GM21447 (cell line): Measurements from ENCODE around the gene VPS13A.
A peak's percentile ranks its signal among the peaks of the same experiment; 100 is the strongest.
"Not testable (repeated sequence)": the region's sequence is repeated elsewhere in the genome, so short reads cannot be mapped to it uniquely, and the experiment has no call there.

Experiments
- ATAC-seq: cut with Tn5 transposase; IDR thresholded peaks from one replicate; pipeline ENCODE4 v1.9.1; 2021; ENCODE audit not compliant: unreplicated experiment

Gene VPS13A

DNA sequence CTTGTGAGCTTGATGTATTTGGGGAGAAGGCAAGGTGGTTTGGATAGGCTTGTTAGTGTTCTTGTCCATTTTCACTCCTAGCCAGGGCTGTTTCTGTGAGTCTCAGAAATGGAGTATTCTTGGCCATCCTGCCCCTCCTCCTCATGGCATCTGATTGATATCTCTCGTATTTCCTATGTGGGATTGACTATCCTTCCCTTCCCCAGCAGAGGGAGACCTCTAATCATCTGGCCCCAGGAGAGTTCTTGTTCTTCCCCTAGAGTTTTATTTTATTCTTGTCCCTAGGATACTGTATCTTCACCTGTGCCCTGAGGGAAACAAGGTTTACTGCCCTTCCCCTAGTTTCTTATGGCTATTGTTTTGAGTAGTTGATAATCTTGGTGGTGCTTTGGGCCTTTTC, 114.4 kb downstream of the VPS13A start:
- no peak for ATAC-seq

DNA sequence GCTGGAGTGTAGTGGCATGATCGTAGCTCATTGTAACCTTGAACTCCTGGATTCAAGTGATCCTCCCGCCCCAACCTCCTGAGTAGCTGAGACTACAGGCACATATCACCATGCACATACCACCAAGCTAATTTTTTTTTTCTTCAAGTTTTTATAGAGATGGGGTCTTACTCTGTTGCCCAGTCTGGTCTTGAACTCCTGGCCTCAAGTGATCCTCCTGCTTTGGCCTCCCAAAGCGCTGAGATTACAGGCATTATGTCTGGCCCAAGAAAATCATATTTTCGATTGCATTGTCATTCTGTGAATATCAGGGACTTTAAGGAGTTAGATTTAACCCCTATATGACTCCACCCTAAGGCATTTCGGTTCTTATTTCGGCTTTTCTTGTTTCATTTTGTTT, 116.6 kb downstream of the VPS13A start:
- no peak for ATAC-seq

DNA sequence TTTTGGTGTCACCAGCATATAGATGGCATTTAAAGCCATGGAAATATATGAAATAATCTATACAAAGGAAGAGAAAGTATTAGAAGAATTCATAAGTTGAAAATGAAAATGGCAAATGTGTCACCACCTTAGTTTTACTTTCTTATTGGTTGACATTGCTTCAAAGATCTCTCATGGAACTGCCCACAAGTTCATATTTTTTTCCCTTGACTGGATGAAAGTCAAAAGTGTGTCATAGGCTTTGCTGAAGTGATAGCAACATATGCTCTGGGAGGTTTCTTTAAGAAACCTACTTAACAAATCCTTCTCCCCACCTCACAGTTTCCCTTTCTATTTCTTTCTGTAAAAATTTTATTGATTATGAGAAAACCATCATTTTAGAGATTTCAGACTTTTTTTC, 127.2 kb downstream of the VPS13A start:
- peak; percentile 73 for ATAC-seq

DNA sequence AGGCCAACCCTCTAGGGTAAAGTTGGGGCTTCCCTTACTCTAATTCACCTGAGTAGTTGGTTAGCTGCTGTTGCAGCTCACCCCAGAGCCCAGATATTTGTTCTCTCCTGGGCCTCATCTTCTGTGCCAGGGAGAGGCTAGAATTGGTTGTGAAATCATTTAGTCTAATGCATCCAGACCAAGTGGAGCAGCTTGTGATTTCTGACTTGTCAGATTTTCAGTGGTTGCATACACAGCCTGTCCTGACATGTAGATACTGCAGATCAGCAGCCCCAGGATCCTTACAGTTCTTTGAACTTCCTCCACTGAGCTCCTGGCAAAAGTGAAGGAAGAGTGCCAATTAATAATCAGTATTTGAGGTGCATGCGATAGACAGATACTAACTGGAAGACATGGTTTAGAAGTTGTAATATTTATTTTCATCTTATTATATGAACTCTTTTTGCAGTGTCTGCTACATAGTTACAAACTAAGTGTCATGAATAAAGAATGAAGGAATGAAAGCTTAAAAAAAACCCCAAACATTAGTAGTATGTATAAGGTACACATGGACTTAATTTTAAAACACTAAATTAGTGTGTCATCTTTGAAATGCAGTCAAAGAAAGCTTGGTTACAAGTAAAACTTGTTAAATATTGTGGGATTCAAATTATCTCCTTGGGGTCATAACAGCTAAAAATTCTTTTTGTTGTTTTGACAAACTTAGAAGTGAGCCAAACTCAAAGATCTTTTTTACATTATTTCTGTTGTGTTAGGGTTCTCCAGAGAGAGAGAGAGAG, 128.5 kb downstream of the VPS13A start:
- ATAC-seq: no peak

DNA sequence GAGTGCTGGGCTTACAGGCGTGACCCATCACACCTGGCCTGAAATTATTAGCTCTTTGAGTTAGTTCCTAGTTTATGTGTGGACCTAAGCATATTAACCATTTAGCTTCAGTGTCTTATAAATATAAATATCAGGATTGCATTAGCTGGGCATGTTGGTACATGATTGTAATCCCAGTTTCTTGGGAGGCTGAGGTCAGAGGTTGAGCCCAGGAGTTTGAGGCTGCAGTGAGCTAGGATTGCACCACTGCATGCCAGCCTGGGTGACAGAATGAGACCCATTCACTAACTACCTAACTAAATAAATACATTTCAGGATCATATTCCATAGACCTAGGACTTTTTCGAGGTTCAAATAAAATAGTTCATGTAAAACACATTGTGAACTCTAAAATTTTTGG, 129.8 kb downstream of the VPS13A start:
- no peak for ATAC-seq

DNA sequence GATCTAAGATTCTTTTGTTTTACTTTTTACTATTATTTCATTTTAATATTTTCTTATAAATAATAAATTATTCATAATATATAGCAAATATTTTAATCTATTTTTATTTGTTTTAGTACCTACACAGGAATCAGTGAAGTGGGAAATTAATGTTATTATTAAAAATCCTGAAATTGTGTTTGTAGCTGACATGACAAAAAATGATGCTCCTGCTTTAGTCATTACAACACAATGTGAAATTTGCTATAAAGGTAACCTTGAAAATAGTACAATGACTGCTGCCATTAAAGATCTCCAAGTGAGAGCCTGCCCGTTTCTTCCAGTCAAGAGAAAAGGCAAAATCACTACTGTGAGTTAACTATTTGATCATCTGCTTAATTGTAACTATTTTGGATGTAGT, 138.7 kb downstream of the VPS13A start:
- ATAC-seq: no peak

DNA sequence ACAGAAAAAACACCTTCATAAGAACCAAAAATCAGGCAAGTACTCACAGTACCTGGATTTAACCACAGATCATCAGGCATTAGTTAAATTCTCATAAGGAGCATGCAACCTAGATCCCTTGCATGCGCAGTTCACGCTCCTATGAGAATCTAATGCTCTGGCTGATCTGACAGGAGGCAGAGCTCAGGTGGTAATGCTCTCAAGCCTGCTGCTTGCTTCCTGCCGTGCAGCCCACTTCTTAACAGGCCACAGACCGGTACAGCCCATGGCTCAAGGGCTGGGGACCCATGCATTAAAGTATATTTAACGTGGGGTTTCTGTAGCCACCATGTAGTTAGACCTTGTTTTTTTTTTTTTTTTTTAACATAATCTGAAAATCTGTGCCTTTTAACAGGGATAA, 147.7 kb downstream of the VPS13A start:
- no peak for ATAC-seq

DNA sequence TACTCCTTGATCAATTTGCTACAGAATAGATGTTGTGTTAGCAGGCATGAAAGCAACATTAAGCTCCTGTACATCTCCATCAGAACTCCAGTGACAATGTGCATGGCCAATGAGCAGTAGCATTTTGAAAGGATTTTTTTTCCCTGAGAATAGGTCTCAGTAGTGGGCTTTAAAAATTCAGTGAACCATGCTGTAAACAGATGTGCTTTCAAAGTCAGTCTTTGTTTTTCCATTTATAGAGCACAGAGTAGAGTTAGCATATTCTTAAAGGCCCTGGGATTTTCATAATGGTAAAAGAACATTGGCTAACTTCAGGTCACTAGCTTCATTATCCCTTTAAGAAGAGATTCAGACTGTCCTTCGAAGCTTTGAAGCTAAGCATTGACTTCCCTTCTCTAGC, 150.8 kb downstream of the VPS13A start:
- no peak for ATAC-seq

DNA sequence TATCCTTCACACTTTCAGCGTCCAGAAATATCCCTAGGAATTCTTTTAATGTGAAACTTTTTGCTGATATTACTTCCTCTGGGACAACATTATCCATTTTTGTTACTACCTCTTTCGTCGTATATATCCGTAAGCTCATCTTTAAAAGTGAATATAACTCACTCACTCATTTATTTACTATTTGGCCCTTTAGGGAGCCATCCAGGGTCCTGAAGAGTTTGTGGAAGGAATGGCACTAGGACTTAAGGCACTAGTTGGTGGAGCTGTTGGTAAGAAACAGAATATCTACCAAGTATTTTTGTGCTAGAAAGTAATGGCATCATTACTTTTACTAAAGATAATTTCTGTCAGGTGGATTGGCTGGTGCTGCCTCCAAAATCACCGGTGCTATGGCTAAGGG, 192.7 kb downstream of the VPS13A start:
- ATAC-seq: no peak

DNA sequence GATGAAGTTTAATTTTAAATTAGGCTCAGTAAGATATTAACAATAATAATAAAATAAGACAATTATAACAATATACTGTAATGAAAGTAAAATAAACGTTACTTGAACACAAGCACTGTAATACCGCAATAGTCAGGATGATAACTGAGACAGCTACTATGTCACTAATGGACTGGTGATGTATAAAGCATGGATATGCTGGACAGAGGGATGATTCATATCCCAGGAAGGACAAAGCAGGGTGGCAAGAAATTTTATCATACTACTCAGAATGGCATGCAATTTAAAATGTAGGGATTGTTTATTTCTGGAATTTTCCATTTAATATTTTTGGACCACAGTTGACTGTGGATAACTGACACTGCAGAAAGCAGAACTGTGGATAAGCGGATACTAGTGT, 196.9 kb downstream of the VPS13A start:
- ATAC-seq: no peak

DNA sequence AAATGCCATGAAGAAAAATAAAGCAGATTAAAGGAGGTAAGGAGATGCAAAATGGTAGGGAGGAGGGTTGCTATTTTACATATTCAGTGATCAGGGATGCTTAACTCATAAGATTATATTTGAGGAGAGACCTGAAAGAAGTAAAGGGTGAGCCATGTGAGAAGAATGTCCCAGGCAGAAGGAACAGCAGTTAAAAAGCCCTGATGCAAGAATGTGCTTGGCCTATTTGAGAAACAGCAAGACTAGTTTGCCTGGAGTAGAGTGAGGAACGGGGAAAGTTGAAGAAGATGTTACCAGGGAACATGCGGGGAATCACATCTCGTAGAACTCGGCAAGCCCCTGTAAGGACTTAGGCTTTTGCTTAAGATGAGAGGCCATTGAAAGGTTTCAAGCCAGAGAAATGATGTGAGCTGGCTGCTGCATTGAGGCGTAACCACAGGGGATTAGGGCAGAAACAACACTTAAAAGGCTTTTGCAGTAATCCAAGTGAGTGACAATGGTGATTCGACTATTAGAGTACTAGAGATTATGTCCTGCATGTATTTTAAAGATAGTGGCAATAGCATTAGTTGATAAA, 198.7 kb downstream of the VPS13A start:
- ATAC-seq: no peak

DNA sequence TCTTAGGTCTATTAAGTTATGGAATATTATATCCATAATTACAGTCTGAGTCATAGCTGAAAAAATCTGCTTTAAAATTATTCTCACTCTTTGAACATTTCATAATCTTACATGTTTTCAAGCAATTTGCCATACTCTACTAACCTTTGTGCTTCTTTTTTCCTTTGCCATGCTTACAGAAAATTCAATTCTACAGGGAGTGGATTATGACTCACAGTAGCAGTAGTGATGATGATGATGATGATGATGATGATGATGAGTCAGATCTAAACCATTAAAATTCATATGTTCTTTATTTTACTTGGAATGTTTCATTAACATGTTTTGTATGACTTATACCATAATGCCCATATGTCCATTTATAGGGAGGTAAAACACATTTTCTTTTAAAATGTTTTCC, 207.1 kb downstream of the VPS13A start:
- no peak for ATAC-seq

DNA sequence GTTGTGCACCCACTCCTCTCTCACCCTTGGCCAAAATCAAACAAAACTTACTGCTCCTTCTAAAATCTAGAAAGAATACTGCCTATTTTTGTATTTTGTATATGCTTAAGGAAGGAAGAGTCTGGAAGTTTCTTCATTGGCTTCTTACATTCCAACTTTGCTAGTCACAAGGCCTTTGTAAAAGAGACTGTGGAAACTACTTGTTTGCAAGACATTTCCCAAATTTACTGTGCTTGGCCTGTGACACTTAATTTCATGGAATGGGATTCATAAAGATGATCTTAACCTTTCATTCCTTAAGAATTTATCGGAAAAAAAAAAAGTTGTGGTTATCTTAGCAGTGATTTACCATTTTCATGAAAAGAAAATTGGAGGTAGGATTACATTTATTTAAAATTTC, 208.9 kb downstream of the VPS13A start:
- ATAC-seq: no peak

DNA sequence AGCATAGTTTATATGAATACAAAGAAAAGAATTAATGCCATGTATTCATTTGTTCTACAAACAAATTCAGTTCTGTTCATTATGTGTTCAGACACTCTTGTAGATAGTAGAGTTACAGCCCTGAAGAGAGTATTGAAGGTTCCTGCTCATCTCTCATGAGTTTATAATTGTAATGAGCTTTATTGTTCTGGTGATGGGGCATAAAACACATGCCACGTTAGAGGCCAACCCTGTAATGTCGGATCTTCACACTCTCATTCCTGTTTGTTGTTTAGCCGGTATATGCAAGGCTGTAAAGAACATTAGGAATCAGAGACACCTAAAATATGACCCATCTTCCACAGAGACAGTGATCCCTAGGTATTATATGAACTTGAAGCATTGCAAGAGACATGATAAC, 214.5 kb downstream of the VPS13A start:
- ATAC-seq: no peak

DNA sequence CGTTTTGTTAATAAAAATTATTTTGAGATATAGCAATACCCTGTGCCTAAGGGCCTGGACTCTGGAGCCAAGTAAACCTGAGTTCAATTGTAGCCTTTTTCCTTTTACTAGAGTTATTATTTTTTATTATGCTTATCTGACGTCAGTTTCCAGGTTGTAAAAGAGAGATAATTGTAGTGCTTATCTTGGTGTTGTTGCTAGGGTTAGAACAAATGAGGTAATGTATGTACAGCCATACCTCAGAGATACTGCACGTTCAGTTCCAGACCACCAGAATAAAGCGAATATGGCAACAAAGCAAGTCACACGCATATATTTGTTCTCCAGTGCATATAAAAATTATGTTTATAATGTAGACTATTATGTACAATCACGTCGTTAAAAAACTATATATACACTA, 215.0 kb downstream of the VPS13A start:
- no peak for ATAC-seq

DNA sequence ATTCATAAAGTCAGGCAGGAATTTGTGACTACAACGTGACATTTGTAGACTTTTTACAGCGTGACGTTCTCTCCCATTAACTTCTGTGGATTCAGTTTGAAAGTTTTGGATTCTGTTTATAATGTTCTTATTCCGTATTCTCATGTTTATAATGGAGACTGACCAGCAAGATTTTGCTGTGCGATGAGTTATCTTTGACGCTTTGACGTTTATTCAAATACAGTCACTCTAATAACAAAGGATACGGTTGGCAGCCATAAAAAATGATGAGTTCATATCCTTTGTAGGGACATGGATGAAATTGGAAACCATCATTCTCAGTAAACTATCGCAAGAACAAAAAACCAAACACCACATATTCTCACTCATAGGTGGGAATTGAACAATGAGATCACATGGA, 221.2 kb downstream of the VPS13A start:
- ATAC-seq: not testable (repeated sequence)

DNA sequence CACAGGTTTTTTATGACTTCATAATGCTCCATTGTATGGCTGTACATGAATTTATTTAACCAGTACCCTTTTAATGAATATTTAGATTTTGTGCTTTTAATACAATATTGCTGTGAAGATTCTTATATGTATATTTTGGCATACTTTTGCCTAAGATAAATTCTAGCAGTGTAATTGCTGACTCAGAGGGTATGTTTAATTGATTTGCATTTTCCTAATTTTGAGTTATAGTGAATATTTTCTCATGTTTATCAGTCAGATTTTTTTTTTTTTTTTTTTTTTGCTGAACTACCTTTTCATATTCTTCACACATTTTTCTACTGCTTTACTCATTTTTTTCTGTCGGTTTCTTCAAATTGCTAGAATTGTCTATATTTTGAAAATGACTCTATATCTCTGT, 222.6 kb downstream of the VPS13A start:
- no peak for ATAC-seq

DNA sequence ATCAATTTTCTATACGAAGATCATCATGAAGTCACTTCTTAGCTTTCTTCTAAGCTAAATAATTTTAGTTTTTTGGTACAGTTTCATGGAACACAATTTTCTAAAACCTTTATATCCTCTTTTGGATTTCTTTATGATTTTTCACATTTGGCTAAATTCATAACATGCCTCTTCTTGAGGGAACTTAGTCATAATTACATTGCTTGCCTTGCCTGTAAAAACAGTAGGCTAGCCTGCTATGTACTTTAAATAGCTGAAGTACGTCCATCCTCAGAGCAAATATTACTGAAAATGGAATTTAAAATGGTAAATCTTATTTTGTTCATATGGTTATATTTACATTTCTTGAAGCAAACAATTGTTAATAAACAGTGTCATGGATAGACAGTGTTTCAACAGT, 225.0 kb downstream of the VPS13A start:
- no peak for ATAC-seq

DNA sequence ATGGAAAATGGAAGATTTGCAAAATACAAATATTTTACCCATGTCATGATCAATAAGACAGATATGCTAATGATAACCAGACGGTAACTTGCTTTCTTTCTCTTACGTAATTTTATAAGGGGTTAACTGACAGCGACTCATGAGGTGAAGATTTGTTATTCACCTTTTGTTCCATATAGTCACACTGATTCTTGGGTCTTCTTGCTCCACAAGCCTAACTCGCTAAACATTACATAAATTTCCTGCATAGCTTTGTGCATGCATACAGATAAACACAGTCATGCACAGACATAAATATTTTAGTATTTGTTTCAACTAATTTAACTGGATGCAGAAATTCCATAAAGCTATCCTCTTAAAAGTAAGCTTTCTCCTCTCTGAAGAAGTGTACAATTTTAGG, 225.9 kb downstream of the VPS13A start:
- no peak for ATAC-seq

DNA sequence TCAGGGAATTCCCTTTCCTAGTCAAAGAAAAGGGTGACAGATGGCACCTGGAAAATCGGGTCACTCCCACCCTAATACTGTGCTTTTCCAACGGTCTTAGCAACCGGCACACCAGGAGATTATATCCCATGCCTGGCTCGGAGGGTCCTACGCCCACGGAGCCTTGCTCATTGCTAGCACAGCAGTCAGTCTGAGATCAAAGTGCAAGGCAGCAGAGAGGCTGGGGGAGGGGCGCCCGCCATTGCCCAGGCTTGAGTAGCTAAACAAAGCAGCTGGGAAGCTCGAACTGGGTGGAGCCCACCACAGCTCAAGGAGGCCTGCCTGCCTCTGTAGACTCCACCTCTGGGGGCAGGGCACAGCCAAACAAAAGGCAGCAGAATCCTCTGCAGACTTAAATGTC, 231.2 kb downstream of the VPS13A start:
- ATAC-seq: not testable (repeated sequence)

DNA sequence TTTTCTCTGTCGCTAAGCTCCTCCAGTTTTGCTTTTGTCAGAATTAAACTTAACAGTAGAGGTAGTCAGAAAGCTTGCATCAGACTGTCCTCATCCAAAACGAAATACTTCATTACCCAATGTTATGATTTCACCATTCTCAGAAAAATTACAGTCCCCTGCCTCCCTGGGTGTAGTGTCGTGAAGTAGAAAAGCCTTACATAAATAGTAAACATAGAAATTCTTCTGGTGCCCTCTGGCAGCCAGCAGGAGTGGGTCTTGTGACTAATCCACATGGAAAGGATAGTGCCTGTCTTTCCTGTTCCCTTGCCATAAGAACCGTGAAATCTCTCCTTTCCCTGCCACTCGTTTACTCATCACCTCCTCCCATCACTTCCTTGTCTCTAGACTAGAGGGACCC, 240.2 kb downstream of the VPS13A start:
- no peak for ATAC-seq

DNA sequence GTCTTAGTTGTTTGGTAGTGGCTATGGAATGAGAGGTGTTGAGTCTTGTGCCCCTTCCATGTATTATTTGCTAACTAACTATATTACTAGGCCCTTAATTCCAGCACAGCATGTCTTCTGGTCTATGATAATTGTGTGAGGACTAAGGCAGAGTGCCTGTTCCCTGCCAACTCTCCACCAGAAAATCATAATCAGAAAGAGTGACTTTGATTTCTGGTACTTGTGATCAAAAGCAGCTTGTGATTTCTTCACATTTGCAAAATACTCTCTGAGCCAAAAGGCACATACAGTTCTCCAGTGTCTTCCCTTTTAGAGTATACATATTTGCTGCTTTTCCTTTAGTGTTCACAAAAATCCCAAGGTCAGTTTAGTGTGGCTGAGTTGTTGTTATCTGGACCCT, 240.9 kb downstream of the VPS13A start:
- ATAC-seq: no peak

DNA sequence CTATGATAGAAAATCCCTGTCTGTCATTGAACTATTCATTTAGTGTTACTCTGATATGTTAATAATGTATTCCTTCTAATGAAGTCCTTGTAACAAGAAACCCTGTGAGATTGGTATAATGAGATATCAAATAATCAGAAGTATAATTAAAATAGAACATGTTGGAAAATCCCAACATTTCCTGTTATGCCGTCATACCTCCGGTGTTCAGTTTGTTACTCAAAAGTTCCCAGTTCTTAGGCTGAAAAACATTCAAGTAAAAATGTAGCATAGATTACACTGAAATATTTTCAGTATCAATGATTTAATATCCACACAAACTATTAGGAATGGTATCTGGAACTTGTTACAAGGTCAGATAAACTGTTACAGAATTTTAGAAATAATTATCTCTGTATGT, 243.3 kb downstream of the VPS13A start:
- ATAC-seq: no peak
